ENCODE results near the gene EIF2AK2. TPM values are rescaled to one million over a fixed set of nuclear protein-coding genes. Genes with fewer than 3 reads are reported as not detected.

Gene EIF2AK2
- total RNA-seq, 5 donors from 2014 or later (not counting 1 experiment from before 2014, with no cell fraction given) = 21.7 to 37.5 (median 31.3) TPM

- ATAC-seq (replicated peaks in 1 of 4) (no peak), DNase-seq (no peak)
- Histone ChIP-seq H3K27ac (ENCODE audit: low read length) (no peak overlapping the region), H3K27me3 (replicated peaks in 1 of 2; ENCODE audit: control insufficient read depth in 2 of 2, extremely low read depth in 1 of 2, insufficient read depth in 2 of 2, low read length in 1 of 2) (peaks cover 0 to 7% of the 10 kb centered on the region in 2 experiments), H3K4me1 (ENCODE audit: control insufficient read depth in 1 of 2, extremely low read depth in 1 of 2, insufficient read depth in 2 of 2, low read length in 2 of 2) (no peaks in the 10 kb centered on the region), H3K36me3 (ENCODE audit: control insufficient read depth in 2 of 2, extremely low read depth in 1 of 2, insufficient read depth in 1 of 2, low read length in 1 of 2) (no peaks in the 10 kb centered on the region), H3K4me3 (ENCODE audit: control insufficient read depth in 1 of 2, extremely low read depth in 1 of 2, low read length in 1 of 2) (no peak overlapping the region), H3K9me3 (no peaks in the 10 kb centered on the region)
- ChIA-PET CTCF (no interaction called here), POLR2A (no interaction called here)
- H3K4me3 Mint-ChIP-seq = no peak overlapping the region
- 70% methylated on average over 3 of the region's 4 CpGs for WGBS (ENCODE audit: insufficient coverage)
- H3K27me3 Mint-ChIP-seq = peaks cover 12 to 17% of the 10 kb centered on the region in 2 donors
- H3K9me3 Mint-ChIP-seq = no peaks in the 10 kb centered on the region
- no peak overlapping the region for H3K27ac Mint-ChIP-seq
- no peaks in the 10 kb centered on the region for H3K4me1 Mint-ChIP-seq
- no peaks in the 10 kb centered on the region for H3K36me3 Mint-ChIP-seq
Observed at GRCh38 chr2:37180006-37180639, 23.3 kb upstream of the EIF2AK2 start.

GRCh38 chr2:37173741-37174140 lies 17.0 kb upstream of the EIF2AK2 start:
- no peak overlapping the region for H3K27ac Mint-ChIP-seq

GRCh38 chr2:37171624-37171950 lies 14.8 kb upstream of the EIF2AK2 start:
- CTCF ChIA-PET = interaction anchor here (0.6 kb wide), 5 partner anchors 146 to 1523 kb away, joined by 3 to 5 read pairs (median 4); no protein-coding TSS in a partner anchor
- Mint-ChIP-seq H3K27ac (no peak overlapping the region), H3K27me3 (peaks cover 0 to under 1% of the 10 kb centered on the region in 2 donors), H3K4me3 (no peak overlapping the region), H3K36me3 (no peaks in the 10 kb centered on the region), H3K9me3 (no peaks in the 10 kb centered on the region), H3K4me1 (no peaks in the 10 kb centered on the region)
- DNase-seq (no peak), ATAC-seq (replicated peaks in 1 of 4) (no peak)
- POLR2A ChIA-PET = interaction anchor here (0.6 to 0.7 kb wide), 2 partner anchors 15 to 204 kb away, joined by 3 to 4 read pairs; no protein-coding TSS in a partner anchor
- peaks cover 0 to 2% of the 10 kb centered on the region in 2 experiments for H3K27me3 ChIP-seq (replicated peaks in 1 of 2; ENCODE audit: control insufficient read depth in 2 of 2, extremely low read depth in 1 of 2, insufficient read depth in 2 of 2, low read length in 1 of 2)
- no peaks in the 10 kb centered on the region for H3K36me3 ChIP-seq (ENCODE audit: control insufficient read depth in 2 of 2, extremely low read depth in 1 of 2, insufficient read depth in 1 of 2, low read length in 1 of 2)
- no peaks in the 10 kb centered on the region for H3K9me3 ChIP-seq
- no peaks in the 10 kb centered on the region for H3K4me1 ChIP-seq (ENCODE audit: control insufficient read depth in 1 of 2, extremely low read depth in 1 of 2, insufficient read depth in 2 of 2, low read length in 2 of 2)
- no peak overlapping the region for H3K27ac ChIP-seq (ENCODE audit: low read length)
- H3K4me3 ChIP-seq (ENCODE audit: control insufficient read depth in 1 of 2, extremely low read depth in 1 of 2, low read length in 1 of 2) = no peak overlapping the region

More at GRCh38 chr2:37173741-37174140, 17.0 kb upstream of the EIF2AK2 start:
- no peak overlapping the region for H3K4me3 ChIP-seq (ENCODE audit: control insufficient read depth in 1 of 2, extremely low read depth in 1 of 2, low read length in 1 of 2)
- Mint-ChIP-seq H3K4me3 (no peak overlapping the region), H3K36me3 (no peaks in the 10 kb centered on the region), H3K4me1 (no peaks in the 10 kb centered on the region), H3K27me3 (peaks cover 0 to 4% of the 10 kb centered on the region in 2 donors), H3K9me3 (no peaks in the 10 kb centered on the region)
- H3K4me1 ChIP-seq (ENCODE audit: control insufficient read depth in 1 of 2, extremely low read depth in 1 of 2, insufficient read depth in 2 of 2, low read length in 2 of 2) = no peaks in the 10 kb centered on the region
- peaks cover 0 to 2% of the 10 kb centered on the region in 2 experiments for H3K27me3 ChIP-seq (replicated peaks in 1 of 2; ENCODE audit: control insufficient read depth in 2 of 2, extremely low read depth in 1 of 2, insufficient read depth in 2 of 2, low read length in 1 of 2)
- no peaks in the 10 kb centered on the region for H3K9me3 ChIP-seq
- ChIA-PET CTCF (no interaction called here), POLR2A (no interaction called here)
- H3K36me3 ChIP-seq (ENCODE audit: control insufficient read depth in 2 of 2, extremely low read depth in 1 of 2, insufficient read depth in 1 of 2, low read length in 1 of 2) = no peaks in the 10 kb centered on the region
- no peak for ATAC-seq (replicated peaks in 1 of 4)
- WGBS (ENCODE audit: insufficient coverage) = 78% methylated on average over 1 of the region's 1 CpG
- DNase-seq = no peak
- no peak overlapping the region for H3K27ac ChIP-seq (ENCODE audit: low read length)

GRCh38 chr2:37168217-37168981 lies 11.6 kb upstream of the EIF2AK2 start:
- WGBS (ENCODE audit: insufficient coverage) = no CpG with 5 or more reads among the region's 17 CpGs
- no peaks in the 10 kb centered on the region for H3K4me1 Mint-ChIP-seq
- H3K9me3 Mint-ChIP-seq = peaks cover 5 to 8% (median 6%) of the 10 kb centered on the region in 3 donors
- peak overlapping the region in 1 of 2 donors; percentile 39 for H3K27ac Mint-ChIP-seq
- Histone ChIP-seq H3K27me3 (replicated peaks in 1 of 2; ENCODE audit: control insufficient read depth in 2 of 2, extremely low read depth in 1 of 2, insufficient read depth in 2 of 2, low read length in 1 of 2) (peaks cover 0 to 2% of the 10 kb centered on the region in 2 experiments), H3K4me3 (ENCODE audit: control insufficient read depth in 1 of 2, extremely low read depth in 1 of 2, low read length in 1 of 2) (no peak overlapping the region), H3K4me1 (ENCODE audit: control insufficient read depth in 1 of 2, extremely low read depth in 1 of 2, insufficient read depth in 2 of 2, low read length in 2 of 2) (no peaks in the 10 kb centered on the region), H3K36me3 (ENCODE audit: control insufficient read depth in 2 of 2, extremely low read depth in 1 of 2, insufficient read depth in 1 of 2, low read length in 1 of 2) (no peaks in the 10 kb centered on the region), H3K9me3 (no peaks in the 10 kb centered on the region), H3K27ac (ENCODE audit: low read length) (no peak overlapping the region)
- H3K27me3 Mint-ChIP-seq = no peaks in the 10 kb centered on the region
- POLR2A ChIA-PET = interaction anchor here in 1 of 2 donors (0.5 to 0.6 kb wide), 2 partner anchors 26 to 182 kb away, joined by 3 read pairs; no protein-coding TSS in a partner anchor
- no peak overlapping the region for H3K4me3 Mint-ChIP-seq
- peaks cover 4% of the 10 kb centered on the region for H3K36me3 Mint-ChIP-seq
- ATAC-seq (replicated peaks in 1 of 4) = peak; percentile 63 to 87 (median 77)
- peak in 7 of 35 experiments; percentile 8 to 65 (median 19) for DNase-seq
- CTCF ChIA-PET = interaction anchor here (0.6 to 1.5 kb wide), 5 partner anchors 13 to 1934 kb away, joined by 3 to 5 read pairs (median 4); no protein-coding TSS in a partner anchor

- no peaks in the 10 kb centered on the region for H3K4me1 Mint-ChIP-seq
- Histone ChIP-seq H3K36me3 (ENCODE audit: control insufficient read depth in 2 of 2, extremely low read depth in 1 of 2, insufficient read depth in 1 of 2, low read length in 1 of 2) (no peaks in the 10 kb centered on the region), H3K27ac (ENCODE audit: low read length) (no peak overlapping the region), H3K4me1 (ENCODE audit: control insufficient read depth in 1 of 2, extremely low read depth in 1 of 2, insufficient read depth in 2 of 2, low read length in 2 of 2) (no peaks in the 10 kb centered on the region), H3K9me3 (no peaks in the 10 kb centered on the region), H3K4me3 (ENCODE audit: control insufficient read depth in 1 of 2, extremely low read depth in 1 of 2, low read length in 1 of 2) (no peak overlapping the region), H3K27me3 (replicated peaks in 1 of 2; ENCODE audit: control insufficient read depth in 2 of 2, extremely low read depth in 1 of 2, insufficient read depth in 2 of 2, low read length in 1 of 2) (peaks cover 0 to 2% of the 10 kb centered on the region in 2 experiments)
- H3K27ac Mint-ChIP-seq = no peak overlapping the region
- H3K4me3 Mint-ChIP-seq = no peak overlapping the region
- peaks cover 5 to 8% (median 6%) of the 10 kb centered on the region in 3 donors for H3K9me3 Mint-ChIP-seq
- POLR2A ChIA-PET = interaction anchor here in 1 of 2 donors (0.5 kb wide), 1 partner anchor 27 kb away, joined by 3 read pairs; no protein-coding TSS in a partner anchor
- ATAC-seq (replicated peaks in 1 of 4) (no peak), DNase-seq (no peak)
- H3K27me3 Mint-ChIP-seq = no peaks in the 10 kb centered on the region
- peaks cover 4% of the 10 kb centered on the region for H3K36me3 Mint-ChIP-seq
- CTCF ChIA-PET = interaction anchor here (0.5 to 1.5 kb wide), 3 partner anchors 416 to 1669 kb away, joined by 3 to 5 read pairs (median 3); no protein-coding TSS in a partner anchor
- WGBS (ENCODE audit: insufficient coverage) = 100% methylated on average over 1 of the region's 3 CpGs
Observed at GRCh38 chr2:37167636-37168180, 10.9 kb upstream of the EIF2AK2 start.

- H3K27me3 Mint-ChIP-seq = no peaks in the 10 kb centered on the region
- no peaks in the 10 kb centered on the region for H3K4me1 ChIP-seq (ENCODE audit: control insufficient read depth in 1 of 2, extremely low read depth in 1 of 2, insufficient read depth in 2 of 2, low read length in 2 of 2)
- POLR2A ChIA-PET = interaction anchor here in 1 of 2 donors (0.7 kb wide), 1 partner anchor 310 kb away, joined by 3 read pairs; no protein-coding TSS in a partner anchor
- no peak for ATAC-seq (replicated peaks in 1 of 4)
- CTCF ChIA-PET = interaction anchor here in 1 of 2 donors (0.6 kb wide), 2 partner anchors 44 to 725 kb away, joined by 3 to 4 read pairs; no protein-coding TSS in a partner anchor
- H3K27ac Mint-ChIP-seq = no peak overlapping the region
- H3K27ac ChIP-seq (ENCODE audit: low read length) = no peak overlapping the region
- H3K4me1 Mint-ChIP-seq = peaks cover 0 to 10% (median 2%) of the 10 kb centered on the region in 3 donors
- H3K36me3 ChIP-seq (ENCODE audit: control insufficient read depth in 2 of 2, extremely low read depth in 1 of 2, insufficient read depth in 1 of 2, low read length in 1 of 2) = no peaks in the 10 kb centered on the region
- no peak overlapping the region for H3K4me3 ChIP-seq (ENCODE audit: control insufficient read depth in 1 of 2, extremely low read depth in 1 of 2, low read length in 1 of 2)
- peaks cover 5 to 8% (median 6%) of the 10 kb centered on the region in 3 donors for H3K9me3 Mint-ChIP-seq
- whole genome bisulfite sequencing (ENCODE audit: insufficient coverage) = no CpG with 5 or more reads among the region's 1 CpG
- H3K36me3 Mint-ChIP-seq = peaks cover 4% of the 10 kb centered on the region
- no peak overlapping the region for H3K4me3 Mint-ChIP-seq
- H3K27me3 ChIP-seq (replicated peaks in 1 of 2; ENCODE audit: control insufficient read depth in 2 of 2, extremely low read depth in 1 of 2, insufficient read depth in 2 of 2, low read length in 1 of 2) = no peaks in the 10 kb centered on the region
- no peak for DNase-seq
- H3K9me3 ChIP-seq = no peaks in the 10 kb centered on the region
Observed at GRCh38 chr2:37164757-37165156, 8.0 kb upstream of the EIF2AK2 start.

Measured in T-cell (primary cell).